NOMO-1 treated with DMSO at 0.1 percent for 48 hours (cell line): Measurements from ENCODE around the gene BCAT1.

Source experiments
- DNase-seq: peaks from one replicate; lab custom pipeline; 2025; ENCODE audit not compliant: unreplicated experiment; lab: John Stamatoyannopoulos, UW

BCAT1 gene

DNA sequence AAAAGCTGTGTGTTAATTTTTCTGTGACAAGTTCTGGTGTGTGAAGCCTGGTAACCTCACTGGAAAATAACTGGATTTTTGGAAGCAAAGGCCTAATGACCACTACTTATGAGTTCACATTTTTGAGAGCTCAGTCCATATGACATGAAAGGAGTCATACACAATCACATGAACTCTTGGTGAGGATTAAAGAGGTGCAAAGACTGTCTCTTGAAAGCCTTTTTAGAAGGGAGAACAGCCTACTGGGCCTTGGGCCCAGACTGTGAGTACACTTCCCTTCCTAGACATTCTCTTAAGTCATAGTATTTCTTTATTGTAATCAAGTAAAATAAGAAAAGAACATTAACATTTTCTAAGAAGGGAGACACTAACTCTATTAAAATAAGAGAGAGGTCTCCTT, 176.1 kb downstream of the BCAT1 start:
- no peak for DNase-seq

DNA sequence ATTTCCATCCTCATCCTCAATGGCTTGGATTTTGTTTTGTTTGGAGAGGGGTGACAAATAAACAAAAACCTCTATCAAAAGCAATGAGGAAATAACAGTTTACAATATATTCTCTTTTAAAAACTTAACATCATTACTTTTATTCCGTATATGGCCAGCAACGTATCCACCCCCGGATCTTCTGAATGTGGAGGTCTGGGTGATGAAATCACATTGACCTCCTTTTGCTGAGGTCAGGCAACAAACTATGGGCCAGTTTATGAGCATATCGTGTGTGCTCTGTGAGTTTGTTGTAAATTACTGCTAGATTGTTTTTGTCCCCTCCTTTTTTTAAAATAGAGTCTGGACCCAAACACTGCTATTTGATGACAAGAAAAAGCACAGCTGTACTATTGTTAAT, 178.1 kb downstream of the BCAT1 start:
- DNase-seq = no peak

DNA sequence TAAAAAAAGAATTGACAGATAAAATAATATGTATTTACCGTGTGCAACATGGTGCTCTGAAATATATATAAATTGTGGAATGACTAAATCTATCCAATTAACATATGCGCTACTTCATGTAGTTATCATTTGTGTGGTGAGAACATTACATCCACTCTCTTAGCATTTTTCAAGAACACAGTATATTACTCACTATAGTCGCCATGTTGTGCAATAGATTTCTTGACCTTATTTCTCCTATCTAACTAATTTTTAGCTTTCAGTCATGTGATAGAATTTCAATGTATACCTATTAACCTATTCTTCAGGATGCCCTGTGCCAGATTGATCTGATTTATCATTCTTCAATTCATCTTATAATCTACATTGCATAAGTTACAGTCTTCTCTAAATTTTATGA, 178.6 kb downstream of the BCAT1 start:
- no peak for DNase-seq

DNA sequence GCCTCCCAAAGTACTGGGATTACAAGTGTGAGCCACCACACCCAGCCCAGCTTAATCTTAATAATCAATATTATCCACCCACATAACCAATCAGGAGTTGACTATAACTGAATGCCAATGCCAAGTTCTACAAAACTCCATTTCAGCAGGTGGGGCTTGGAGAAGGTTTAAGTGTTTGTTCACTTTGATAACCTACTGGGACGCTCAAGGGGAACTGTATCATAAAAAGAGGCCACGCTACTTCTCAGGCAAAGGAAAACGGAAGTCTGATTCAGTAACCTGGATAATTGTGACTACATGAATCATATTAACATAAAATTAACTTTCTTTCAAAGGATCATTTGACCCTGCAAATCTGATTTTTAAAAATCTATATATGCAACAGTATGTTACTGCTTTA, 179.2 kb downstream of the BCAT1 start:
- DNase-seq = no peak

DNA sequence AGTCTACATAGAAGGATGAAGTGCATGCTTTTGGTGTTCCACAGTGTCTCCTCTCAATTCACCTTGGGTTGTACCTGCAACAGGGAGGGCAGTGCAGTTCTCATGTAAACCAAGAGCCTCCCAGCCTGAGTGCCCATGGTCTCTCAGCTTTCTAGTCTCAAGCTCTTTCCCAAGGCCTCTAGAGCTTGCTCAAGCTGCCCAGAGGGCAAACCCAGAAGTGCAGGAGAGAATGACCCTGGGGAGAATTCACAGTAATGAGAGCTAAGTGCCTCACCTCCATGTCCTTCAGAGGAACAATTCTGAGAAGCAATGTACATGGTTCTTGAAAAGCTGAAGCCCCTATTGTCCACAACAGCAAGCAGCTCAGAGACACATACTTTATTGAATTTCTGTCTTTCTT, 180.5 kb downstream of the BCAT1 start:
- DNase-seq = no peak

DNA sequence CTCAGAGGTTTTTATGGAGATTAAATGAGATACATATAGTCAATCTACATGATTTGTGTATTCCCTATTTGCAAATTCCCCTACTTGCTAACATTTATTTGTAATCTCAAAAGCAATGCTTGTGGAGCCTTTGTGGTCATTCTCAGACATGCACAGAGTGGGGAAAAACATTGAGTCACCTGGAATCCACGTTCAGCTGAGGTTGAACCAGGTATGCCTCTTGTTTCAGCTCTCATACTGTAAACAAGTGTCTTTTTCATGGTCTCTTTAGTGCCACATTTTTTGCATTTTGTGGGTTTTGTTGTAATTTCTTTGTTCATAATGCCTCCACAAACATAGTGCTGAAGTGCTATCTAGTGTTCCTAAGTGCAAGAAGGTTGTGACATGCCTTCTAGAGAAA, 181.9 kb downstream of the BCAT1 start:
- no peak for DNase-seq

DNA sequence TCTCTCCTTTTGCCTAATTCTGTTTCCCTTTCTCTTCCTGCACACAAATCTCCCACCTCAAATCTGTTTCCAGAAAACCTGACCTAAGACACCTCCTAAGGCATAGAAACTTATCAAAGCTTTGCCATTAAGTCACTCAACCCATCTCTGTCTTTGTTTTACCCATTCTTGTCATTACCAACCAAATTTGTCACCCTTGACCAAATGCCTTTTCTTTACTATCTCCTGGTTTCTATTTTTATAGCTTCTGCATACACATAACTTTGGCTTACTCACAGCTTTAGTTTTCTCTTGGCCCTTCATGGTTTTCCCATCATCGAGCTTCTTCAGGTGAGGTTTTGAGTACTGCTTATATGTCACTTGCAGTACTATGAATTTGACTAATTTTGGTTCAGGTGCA, 184.2 kb downstream of the BCAT1 start:
- DNase-seq = no peak

DNA sequence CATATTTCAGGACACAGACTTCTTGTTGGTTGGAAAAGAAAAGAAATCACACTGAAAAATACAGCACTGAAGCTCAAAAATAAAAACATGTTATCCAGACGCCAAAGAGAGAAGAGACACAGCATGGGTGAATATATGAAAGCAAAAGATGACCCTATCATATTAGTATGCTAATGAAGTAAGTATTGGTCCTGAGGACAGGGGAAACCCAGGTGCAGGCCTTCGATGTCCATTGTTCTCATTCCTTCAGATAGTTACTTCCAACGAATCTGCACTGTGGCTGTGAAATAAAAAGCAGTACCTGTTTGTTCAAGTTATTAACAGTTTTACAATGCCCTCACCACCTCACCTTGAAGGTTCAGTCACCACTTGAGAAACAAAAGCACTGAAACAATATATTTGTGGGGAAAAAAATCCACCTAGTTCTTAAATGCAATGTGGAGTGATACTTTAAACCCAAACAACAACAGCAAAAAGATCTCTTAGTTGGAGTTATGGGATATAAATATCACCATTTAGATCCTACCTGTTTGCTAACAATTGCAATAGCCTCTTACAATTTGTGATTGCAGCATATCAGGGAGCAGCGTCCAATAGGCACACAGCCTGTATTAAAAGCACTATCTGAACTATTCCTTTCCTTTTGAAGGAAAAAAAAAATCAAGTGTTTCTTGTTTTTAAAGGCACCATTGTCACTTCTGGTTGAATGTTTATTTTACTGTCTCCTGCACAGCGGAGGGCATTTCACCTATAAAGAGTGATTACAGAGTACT, 188.1 kb downstream of the BCAT1 start:
- DNase-seq = no peak

DNA sequence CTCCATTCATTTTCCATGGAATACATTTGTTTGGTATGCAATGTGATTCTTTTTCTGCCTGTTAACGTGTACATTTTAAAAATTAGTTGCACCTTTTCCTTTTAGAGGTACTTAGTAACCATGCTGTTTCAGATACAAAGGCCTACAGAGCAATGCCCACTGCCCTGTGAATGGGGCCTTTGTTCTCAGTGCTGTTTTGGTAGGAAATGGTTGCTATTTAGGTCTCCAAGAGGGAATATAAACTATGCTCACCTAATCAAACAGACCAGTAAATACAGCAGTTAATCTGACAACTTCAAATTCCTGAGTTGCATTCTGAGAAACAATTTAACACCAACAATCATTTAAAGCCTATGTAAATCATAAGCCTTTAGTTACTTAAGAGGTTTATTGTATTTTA, 188.7 kb downstream of the BCAT1 start:
- DNase-seq = no peak
